Breast epithelium (tissue), 4 donors: ENCODE measurements around the gene TOGARAM2. TPM values are rescaled to one million over a fixed set of nuclear protein-coding genes. Genes with fewer than 3 reads are reported as not detected.

ENCODE experiments used
- DNase-seq, 2 donors: peaks; one replicate each; pipeline ENCODE4 v3.0.0-alpha.2; 2019; ENCODE audit warnings: low spot score in 2 of 2
- H3K27ac ChIP-seq, 2 donors: fragments of 200-600 bp; sonication (generic) in 1 of 2; one replicate each; pipeline ENCODE4 v1.5.1; 2016 to 2019; ENCODE audit warnings: mild to moderate bottlenecking in 1 of 2
- H3K27me3 ChIP-seq, 2 donors: fragments of 200-600 bp; sonication (generic) in 1 of 2; one replicate each; pipeline versions ENCODE4 v1.5.1 to v1.6.0; 2017 to 2019; ENCODE audit warnings: control low read depth in 1 of 2, mild to moderate bottlenecking in 1 of 2
- H3K36me3 ChIP-seq: fragments of 200-600 bp; one replicate; pipeline ENCODE4 v1.5.1; 2019
- H3K4me1 ChIP-seq, 2 donors: fragments of 200-600 bp; sonication (generic); one replicate each; pipeline ENCODE4 v1.5.1; 2016 to 2019; ENCODE audit warnings: control low read depth in 1 of 2
- H3K4me3 ChIP-seq, 3 donors: fragments of 200-600 bp; sonication (generic); 1 replicate in 2 of 3; 2 replicates in 1 of 3; pipeline ENCODE4 v1.5.1; 2016 to 2019; ENCODE audit warnings: mild to moderate bottlenecking in 3 of 3, moderate library complexity in 2 of 3
- H3K9me3 ChIP-seq, 2 donors: fragments of 200-600 bp; sonication (generic) in 1 of 2; one replicate each; pipeline ENCODE4 v1.5.1; 2016 to 2019; ENCODE audit warnings: control low read depth in 1 of 2
- POLR2A ChIP-seq: fragments of 450-650 bp; IDR thresholded peaks from one replicate; pipeline ENCODE4 v1.6.1; 2016; ENCODE audit warnings: antibody characterized with exemption, mild to moderate bottlenecking, moderate library complexity
- POLR2AphosphoS5 ChIP-seq, 3 donors: sonication (generic); formaldehyde crosslinking; IDR thresholded peaks; one replicate each; pipeline ENCODE4 v1.6.1; 2017; ENCODE audit warnings: antibody characterized with exemption in 3 of 3
- intact Hi-C: fragments of 100-400 bp; cut with DNase I; formaldehyde crosslinking; loops from one replicate; pipeline ENCODE4 v1.15.1; 2023; ENCODE audit warnings: low total_unique reads
- total RNA-seq, 3 donors: library from RNA; depleted of rRNA; stranded (reverse); fragments of >200 nt; gene quantifications; one replicate each; pipeline ENCODE4 v1.1.0, GENCODE V29; 2016
- TF ChIP-seq, protein P1 (sequence below), 3 donors: fragments of 450-650 bp; IDR thresholded peaks; one replicate each; pipeline ENCODE4 v1.5.1; 2016 to 2017; ENCODE audit warnings: antibody characterized with exemption in 3 of 3, mild to moderate bottlenecking in 3 of 3, moderate library complexity in 3 of 3

TOGARAM2 gene
- total RNA-seq, 3 donors from 2014 or later = 0.15 to 2.7 (median 0.33) TPM

DNA sequence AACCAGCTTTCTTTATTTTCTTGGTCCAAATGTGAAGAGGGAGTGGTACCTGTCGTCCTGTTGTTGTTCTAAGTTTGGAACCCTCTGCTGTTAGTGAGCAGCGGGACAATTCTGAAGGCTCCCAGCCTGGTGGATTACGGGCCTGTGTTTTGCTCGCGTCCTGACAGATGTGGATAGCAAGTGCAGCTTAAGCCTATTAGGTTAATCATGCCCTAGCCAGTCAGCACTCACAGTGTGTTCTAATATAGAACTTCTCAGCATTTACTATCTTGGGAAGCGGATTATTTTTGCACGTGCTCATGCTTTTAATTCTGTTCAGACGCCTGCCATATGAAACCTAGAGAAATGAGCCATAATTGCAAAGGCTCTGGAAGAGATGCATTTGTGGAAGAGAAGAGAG, 93.3 kb downstream of the TOGARAM2 start, which contains the start of gene PCARE:
Gene PCARE, minus strand, starts transcription at position 113 of the 400 bp plus-strand sequence. CDS start 262 bp downstream, outside the sequence.
- H3K4me3 ChIP-seq = no peak within 1 kb of the TSS
- no peak for DNase-seq
- intact Hi-C loops = no loop called here
- TF ChIP-seq POLR2A (no peak), POLR2AphosphoS5 (IDR thresholded peaks at IDR 0.05) (no peak)
- TF ChIP-seq, protein P1, sequence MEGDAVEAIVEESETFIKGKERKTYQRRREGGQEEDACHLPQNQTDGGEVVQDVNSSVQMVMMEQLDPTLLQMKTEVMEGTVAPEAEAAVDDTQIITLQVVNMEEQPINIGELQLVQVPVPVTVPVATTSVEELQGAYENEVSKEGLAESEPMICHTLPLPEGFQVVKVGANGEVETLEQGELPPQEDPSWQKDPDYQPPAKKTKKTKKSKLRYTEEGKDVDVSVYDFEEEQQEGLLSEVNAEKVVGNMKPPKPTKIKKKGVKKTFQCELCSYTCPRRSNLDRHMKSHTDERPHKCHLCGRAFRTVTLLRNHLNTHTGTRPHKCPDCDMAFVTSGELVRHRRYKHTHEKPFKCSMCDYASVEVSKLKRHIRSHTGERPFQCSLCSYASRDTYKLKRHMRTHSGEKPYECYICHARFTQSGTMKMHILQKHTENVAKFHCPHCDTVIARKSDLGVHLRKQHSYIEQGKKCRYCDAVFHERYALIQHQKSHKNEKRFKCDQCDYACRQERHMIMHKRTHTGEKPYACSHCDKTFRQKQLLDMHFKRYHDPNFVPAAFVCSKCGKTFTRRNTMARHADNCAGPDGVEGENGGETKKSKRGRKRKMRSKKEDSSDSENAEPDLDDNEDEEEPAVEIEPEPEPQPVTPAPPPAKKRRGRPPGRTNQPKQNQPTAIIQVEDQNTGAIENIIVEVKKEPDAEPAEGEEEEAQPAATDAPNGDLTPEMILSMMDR (IDR thresholded peaks at IDR 0.05) = no peak
- peak within 1 kb of the TSS in 1 of 2 donors; percentile 20 for H3K27ac ChIP-seq
- peaks cover 4 to 10% of the 10 kb centered on the region in 2 donors for H3K9me3 ChIP-seq
- no peaks in the 10 kb centered on the region for H3K36me3 ChIP-seq
- H3K27me3 ChIP-seq = no peaks in the 10 kb centered on the region
- H3K4me1 ChIP-seq = no peaks in the 10 kb centered on the region

- H3K4me3 ChIP-seq = no peak overlapping the region
- H3K36me3 ChIP-seq = no peaks in the 10 kb centered on the region
- TF ChIP-seq POLR2A = no peak
- no peak for TF ChIP-seq POLR2AphosphoS5 (IDR thresholded peaks at IDR 0.05)
- TF ChIP-seq, protein P1 (IDR thresholded peaks at IDR 0.05) = no peak
- peaks cover 17 to 23% of the 10 kb centered on the region in 2 donors for H3K9me3 ChIP-seq
- H3K4me1 ChIP-seq = no peaks in the 10 kb centered on the region
- H3K27ac ChIP-seq = no peak overlapping the region
- no peak for DNase-seq
- intact Hi-C loops = no loop called here
- H3K27me3 ChIP-seq = no peaks in the 10 kb centered on the region
Measured at GRCh38 chr2:29075894-29076705, 95.0 kb downstream of the TOGARAM2 start.

DNA sequence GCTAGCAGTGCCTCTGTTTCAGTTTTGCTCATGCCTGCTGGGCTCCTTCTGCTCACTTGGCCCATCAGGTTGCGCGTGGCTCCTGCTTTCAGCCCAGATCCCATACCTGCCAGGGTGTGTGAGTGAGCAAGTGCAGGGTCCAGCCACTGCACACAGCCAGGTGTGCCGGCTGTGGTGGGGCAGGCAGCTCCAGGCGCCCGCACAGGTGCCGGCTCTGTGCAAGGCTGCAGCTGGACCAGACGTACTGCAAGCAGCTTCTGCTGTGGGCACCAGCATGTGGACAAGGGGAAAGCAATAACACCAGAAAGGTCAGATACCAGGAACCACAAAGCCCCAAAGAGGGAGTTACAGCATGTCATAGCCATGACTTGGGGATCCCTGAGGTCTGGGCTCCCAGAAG, 98.8 kb downstream of the TOGARAM2 start:
- Histone ChIP-seq H3K4me3 (no peak overlapping the region), H3K4me1 (no peaks in the 10 kb centered on the region), H3K36me3 (no peaks in the 10 kb centered on the region), H3K27me3 (no peaks in the 10 kb centered on the region), H3K27ac (no peak overlapping the region), H3K9me3 (peaks cover 17 to 23% of the 10 kb centered on the region in 2 donors)
- intact Hi-C loops = no loop called here
- TF ChIP-seq, protein P1 (IDR thresholded peaks at IDR 0.05) = no peak
- no peak for TF ChIP-seq POLR2AphosphoS5 (IDR thresholded peaks at IDR 0.05)
- no peak for TF ChIP-seq POLR2A
- DNase-seq = no peak

GRCh38 chr2:29080886-29081743, 100.0 kb downstream of the TOGARAM2 start:
- H3K27me3 ChIP-seq = no peaks in the 10 kb centered on the region
- H3K4me3 ChIP-seq = no peak overlapping the region
- H3K36me3 ChIP-seq = no peaks in the 10 kb centered on the region
- intact Hi-C loops = no loop called here
- H3K9me3 ChIP-seq = peaks cover 17 to 23% of the 10 kb centered on the region in 2 donors
- H3K4me1 ChIP-seq = no peaks in the 10 kb centered on the region
- no peak for DNase-seq
- H3K27ac ChIP-seq = no peak overlapping the region
- no peak for TF ChIP-seq POLR2A
- TF ChIP-seq, protein P1 (IDR thresholded peaks at IDR 0.05) = no peak
- no peak for TF ChIP-seq POLR2AphosphoS5 (IDR thresholded peaks at IDR 0.05)
